ENCODE results near the gene KDM2A. TPM values are rescaled to one million over a fixed set of nuclear protein-coding genes. Genes with fewer than 3 reads are reported as not detected.
A peak's percentile ranks its signal among the peaks of the same experiment; 100 is the strongest.
"Not testable (repeated sequence)": the region's sequence is repeated elsewhere in the genome, so short reads cannot be mapped to it uniquely, and the experiment has no call there.

The KDM2A gene
- total RNA-seq, 2 donors from 2014 or later = 96.8 to 105 TPM

DNA sequence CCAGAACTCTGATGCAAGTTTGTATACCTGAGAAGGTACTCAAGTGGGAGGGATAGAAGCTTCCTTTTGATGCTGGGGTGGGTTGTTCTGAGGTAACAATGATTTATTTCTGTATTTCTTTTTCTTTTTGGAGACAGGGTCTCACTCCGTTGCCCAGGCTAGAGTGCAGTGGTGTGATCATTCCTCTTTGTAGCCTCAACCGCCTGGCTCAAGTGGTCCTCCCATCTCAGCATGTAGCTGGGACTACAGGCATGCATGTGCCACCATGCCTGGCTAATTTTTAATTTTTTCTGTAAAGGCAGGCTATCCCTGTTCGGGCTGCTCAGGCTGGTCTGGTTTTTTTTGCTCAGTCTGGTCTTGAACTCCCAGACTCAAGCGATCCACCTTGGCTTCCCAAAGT, 7.9 kb downstream of the KDM2A start:
- Mint-ChIP-seq H3K27me3 (no peaks in the 10 kb centered on the region), H3K4me1 (peaks cover 10% of the 10 kb centered on the region), H3K36me3 (ENCODE audit: low read depth) (peaks cover 95% of the 10 kb centered on the region), H3K9me3 (no peaks in the 10 kb centered on the region), H3K4me3 (no peak overlapping the region), H3K27ac (no peak overlapping the region)
- no peak for ATAC-seq (replicated peaks)

DNA sequence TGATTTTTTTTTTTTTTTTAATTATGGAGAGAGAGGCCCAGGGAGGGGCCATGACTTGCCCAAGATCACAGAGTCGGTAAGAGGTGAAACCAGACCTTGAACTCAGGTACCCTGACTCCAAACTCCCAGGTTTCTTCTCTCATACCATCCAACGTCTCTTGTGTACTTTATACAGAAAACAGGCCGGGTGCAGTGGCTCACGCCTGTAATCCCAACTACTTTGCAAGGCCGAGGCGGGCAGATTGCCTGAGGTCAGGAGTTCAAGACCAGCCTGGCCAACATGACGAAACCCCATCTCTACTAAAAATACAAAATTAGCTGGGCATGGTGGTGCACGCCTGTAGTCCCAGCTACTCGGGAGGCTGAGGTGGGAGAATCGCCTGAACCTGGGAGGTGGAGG, 11.8 kb downstream of the KDM2A start:
- H3K36me3 Mint-ChIP-seq (ENCODE audit: low read depth) = peaks cover 96% of the 10 kb centered on the region
- H3K4me1 Mint-ChIP-seq = peaks cover 13% of the 10 kb centered on the region

DNA sequence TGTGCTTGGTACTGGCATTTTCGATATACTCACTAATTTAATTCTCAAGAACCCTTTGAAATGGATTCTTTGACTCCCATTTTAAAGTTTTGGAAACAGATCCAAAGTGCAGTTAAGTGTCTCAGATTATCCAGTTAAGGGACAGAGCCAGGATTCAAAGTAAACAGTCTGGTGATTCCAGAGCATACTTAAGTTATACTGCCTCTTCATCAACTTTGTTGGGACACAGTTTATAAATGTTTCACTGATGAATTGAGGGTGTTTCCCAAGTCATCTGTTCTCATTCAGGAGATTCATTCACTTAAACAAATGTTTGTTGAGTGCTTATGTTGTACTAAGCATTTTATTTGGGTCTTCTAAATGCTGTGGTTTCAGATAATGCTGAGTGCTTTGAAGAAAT, 17.1 kb downstream of the KDM2A start:
- Mint-ChIP-seq H3K4me1 (peaks cover 7% of the 10 kb centered on the region), H3K9me3 (no peaks in the 10 kb centered on the region), H3K27ac (no peak overlapping the region), H3K36me3 (ENCODE audit: low read depth) (peaks cover 99% of the 10 kb centered on the region), H3K4me3 (no peak overlapping the region), H3K27me3 (no peaks in the 10 kb centered on the region)
- ATAC-seq (replicated peaks) = no peak

More for the DNA sequence above, 11.8 kb downstream of the KDM2A start:
- H3K27me3 Mint-ChIP-seq; H3K27ac Mint-ChIP-seq; H3K9me3 Mint-ChIP-seq; ATAC-seq (replicated peaks); H3K4me3 Mint-ChIP-seq: not testable (repeated sequence)

DNA sequence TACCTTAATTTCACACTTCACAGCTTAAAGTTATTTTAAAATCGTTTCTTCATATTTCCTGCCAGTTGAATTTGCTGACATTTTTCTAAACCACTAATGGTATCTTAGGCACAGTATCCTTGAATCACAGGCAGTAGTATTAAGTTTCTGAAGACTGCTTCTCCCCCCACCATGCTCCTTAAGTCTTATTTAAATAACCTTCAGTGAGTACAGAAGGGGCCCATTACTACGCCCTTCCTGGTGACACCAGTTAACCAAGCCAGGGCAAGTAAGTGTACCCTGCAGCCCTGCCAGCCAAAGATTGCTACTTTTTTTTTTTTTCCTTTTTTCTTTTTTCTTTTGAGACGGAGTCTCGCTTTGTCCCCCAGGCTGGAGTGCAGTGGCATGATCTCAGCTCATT, 19.9 kb downstream of the KDM2A start:
- no peak overlapping the region for H3K27ac Mint-ChIP-seq
- peaks cover 93% of the 10 kb centered on the region for H3K36me3 Mint-ChIP-seq (ENCODE audit: low read depth)
- no peak for ATAC-seq (replicated peaks)
- H3K27me3 Mint-ChIP-seq = no peaks in the 10 kb centered on the region
- H3K4me3 Mint-ChIP-seq = no peak overlapping the region
- H3K4me1 Mint-ChIP-seq = peaks cover 7% of the 10 kb centered on the region
- H3K9me3 Mint-ChIP-seq = no peaks in the 10 kb centered on the region

DNA sequence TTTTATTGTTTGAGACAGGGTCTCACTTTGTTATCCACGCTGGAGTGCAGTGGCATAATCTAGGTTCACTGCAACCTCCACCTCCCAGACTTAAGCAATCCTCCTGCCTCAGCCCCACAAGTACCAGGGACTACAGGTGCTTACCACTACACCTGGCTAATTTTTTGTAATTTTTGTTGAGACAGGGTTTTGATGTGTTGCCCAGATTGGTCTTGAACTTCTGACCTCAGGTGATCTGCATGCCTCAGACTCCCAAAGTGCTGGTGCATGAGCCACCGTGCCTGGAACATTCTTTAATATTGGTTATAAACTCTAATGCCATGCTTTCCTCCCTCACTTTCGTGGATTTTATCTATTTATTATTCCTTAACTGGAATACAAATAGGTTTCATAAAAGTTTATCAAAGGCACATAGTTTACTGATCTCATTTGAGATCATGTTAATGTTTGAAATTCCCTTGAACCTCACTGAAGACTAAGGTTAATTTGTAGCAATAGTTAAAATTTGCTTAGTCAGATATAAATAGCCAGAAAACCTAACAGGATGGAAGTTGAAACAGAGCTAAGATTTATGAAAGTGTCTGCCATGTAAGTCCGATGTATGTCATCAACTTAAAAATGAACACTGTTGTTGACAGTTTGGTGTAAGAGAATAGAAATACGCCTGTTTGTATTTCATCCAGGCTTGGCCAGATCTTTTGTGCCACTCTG, 27.6 kb downstream of the KDM2A start:
- Mint-ChIP-seq H3K36me3 (ENCODE audit: low read depth) (peaks cover 82% of the 10 kb centered on the region), H3K27ac (no peak overlapping the region)
- ATAC-seq (replicated peaks) = no peak

DNA sequence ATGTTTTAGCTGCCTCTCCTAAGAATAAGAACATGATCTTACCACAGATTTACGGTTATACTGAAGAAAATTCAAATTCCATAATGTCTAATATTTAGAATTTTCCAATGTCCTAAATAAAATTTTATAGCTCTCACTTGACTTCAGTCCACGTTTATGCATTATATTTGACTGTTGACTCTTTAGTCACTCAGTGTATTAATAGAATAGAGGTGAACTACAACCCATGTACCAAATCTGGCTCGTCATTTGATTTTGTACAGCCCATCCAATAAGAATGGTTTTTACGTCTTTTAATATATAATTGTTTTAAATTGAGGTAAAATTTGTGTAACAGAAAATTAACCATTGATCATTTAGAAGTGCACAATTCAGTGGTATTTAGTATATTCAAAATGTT, 34.9 kb downstream of the KDM2A start:
- no peaks in the 10 kb centered on the region for H3K9me3 Mint-ChIP-seq
- H3K36me3 Mint-ChIP-seq (ENCODE audit: low read depth) = peaks cover 69% of the 10 kb centered on the region
- no peak for ATAC-seq (replicated peaks)
- peaks cover 9% of the 10 kb centered on the region for H3K4me1 Mint-ChIP-seq
- H3K27ac Mint-ChIP-seq = no peak overlapping the region
- no peaks in the 10 kb centered on the region for H3K27me3 Mint-ChIP-seq
- no peak overlapping the region for H3K4me3 Mint-ChIP-seq

More for the DNA sequence above, 27.6 kb downstream of the KDM2A start:
- Mint-ChIP-seq H3K4me1 (peaks cover 4% of the 10 kb centered on the region), H3K4me3 (no peak overlapping the region), H3K27me3 (no peaks in the 10 kb centered on the region), H3K9me3 (no peaks in the 10 kb centered on the region)

DNA sequence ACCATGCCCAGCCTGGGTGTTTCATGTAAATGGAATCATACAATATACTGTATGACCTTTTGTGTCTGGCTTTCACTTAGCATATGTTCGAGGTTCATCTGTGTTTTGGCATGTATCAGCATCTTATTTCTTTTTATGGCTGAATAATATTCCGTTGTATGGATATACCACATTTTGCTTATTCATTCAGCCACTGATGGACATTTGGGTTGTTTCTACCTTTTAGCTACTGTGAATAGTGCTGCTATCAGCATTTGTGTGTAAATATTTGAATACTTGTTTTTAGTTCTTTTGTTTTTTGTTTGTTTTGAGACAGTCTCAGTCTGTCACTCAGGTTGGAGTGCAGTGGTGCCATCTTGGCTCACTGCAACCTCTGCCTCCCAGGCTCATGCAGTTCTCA, 35.7 kb downstream of the KDM2A start:
- H3K4me1 Mint-ChIP-seq = peaks cover 9% of the 10 kb centered on the region
- no peaks in the 10 kb centered on the region for H3K27me3 Mint-ChIP-seq
- no peaks in the 10 kb centered on the region for H3K9me3 Mint-ChIP-seq
- ATAC-seq (replicated peaks) = no peak
- H3K4me3 Mint-ChIP-seq = no peak overlapping the region
- no peak overlapping the region for H3K27ac Mint-ChIP-seq
- H3K36me3 Mint-ChIP-seq (ENCODE audit: low read depth) = peaks cover 63% of the 10 kb centered on the region

DNA sequence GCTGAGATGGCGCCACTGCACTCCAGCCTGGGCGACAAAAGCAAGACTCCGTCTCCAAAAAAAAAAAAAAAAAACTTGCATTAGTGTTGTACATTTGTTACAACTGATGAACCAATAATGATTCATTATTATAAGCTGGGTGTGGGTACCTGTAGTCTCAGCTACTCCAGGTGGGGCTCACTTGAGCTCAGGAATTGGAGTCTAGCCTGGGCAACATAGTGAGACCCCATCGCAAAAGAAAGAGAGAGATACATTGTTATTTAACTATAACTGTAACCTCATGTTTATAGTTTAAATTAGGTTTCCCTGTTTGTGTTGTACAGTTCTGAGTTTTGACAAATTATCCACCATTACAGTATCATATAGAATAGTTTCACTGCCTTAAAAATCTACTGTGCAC, 38.6 kb downstream of the KDM2A start:
- peaks cover 37% of the 10 kb centered on the region for H3K36me3 Mint-ChIP-seq (ENCODE audit: low read depth)
- no peaks in the 10 kb centered on the region for H3K9me3 Mint-ChIP-seq
- no peak overlapping the region for H3K27ac Mint-ChIP-seq
- ATAC-seq (replicated peaks) = no peak
- H3K4me3 Mint-ChIP-seq = no peak overlapping the region
- no peaks in the 10 kb centered on the region for H3K27me3 Mint-ChIP-seq
- H3K4me1 Mint-ChIP-seq = peaks cover 12% of the 10 kb centered on the region

DNA sequence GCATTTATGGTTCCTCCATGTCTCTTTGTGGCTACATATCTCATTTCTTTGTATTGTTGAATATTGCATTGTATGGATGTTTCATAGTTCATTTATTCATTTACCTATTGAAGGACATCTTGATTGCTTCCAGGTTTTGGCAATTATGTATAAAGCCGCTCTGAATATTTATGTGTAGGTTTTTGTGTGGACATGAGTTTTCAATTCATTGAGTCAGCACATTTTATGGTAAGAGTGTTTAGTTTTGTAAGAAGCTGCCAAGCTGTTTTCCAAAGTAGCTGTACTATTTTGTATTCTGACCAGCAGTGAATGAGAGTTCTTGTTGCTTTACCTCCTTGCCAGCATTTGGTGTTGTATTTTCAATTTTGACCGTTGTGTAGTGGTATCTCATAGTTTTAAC, 39.2 kb downstream of the KDM2A start:
- H3K4me1 Mint-ChIP-seq = peaks cover 16% of the 10 kb centered on the region
- no peaks in the 10 kb centered on the region for H3K9me3 Mint-ChIP-seq
- no peak for ATAC-seq (replicated peaks)
- H3K36me3 Mint-ChIP-seq (ENCODE audit: low read depth) = peaks cover 35% of the 10 kb centered on the region
- H3K4me3 Mint-ChIP-seq = no peak overlapping the region
- no peaks in the 10 kb centered on the region for H3K27me3 Mint-ChIP-seq
- H3K27ac Mint-ChIP-seq = no peak overlapping the region

DNA sequence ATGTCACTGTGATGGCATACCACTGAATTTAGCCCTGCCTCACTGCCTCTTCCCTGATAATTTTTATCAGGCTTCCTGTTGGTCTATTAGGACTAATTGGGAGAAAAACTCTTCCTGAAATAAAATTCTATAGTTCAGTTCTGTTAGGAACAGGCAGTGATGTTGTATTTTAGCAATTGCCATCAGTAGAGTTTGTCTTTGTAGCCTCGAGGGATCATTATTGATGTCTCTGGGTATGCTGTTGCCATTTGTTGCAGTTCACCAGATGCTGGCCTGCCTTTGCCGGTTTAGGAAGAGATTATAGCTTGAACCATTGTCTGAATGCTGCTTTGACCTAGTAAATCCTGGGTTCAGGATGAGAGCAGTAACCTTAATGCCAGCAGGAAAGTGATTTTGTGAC, 41.0 kb downstream of the KDM2A start:
- H3K27ac Mint-ChIP-seq = no peak overlapping the region
- H3K4me1 Mint-ChIP-seq = peaks cover 16% of the 10 kb centered on the region
- no peak overlapping the region for H3K4me3 Mint-ChIP-seq
- H3K9me3 Mint-ChIP-seq = no peaks in the 10 kb centered on the region
- H3K27me3 Mint-ChIP-seq = no peaks in the 10 kb centered on the region
- no peak for ATAC-seq (replicated peaks)
- peaks cover 35% of the 10 kb centered on the region for H3K36me3 Mint-ChIP-seq (ENCODE audit: low read depth)

DNA sequence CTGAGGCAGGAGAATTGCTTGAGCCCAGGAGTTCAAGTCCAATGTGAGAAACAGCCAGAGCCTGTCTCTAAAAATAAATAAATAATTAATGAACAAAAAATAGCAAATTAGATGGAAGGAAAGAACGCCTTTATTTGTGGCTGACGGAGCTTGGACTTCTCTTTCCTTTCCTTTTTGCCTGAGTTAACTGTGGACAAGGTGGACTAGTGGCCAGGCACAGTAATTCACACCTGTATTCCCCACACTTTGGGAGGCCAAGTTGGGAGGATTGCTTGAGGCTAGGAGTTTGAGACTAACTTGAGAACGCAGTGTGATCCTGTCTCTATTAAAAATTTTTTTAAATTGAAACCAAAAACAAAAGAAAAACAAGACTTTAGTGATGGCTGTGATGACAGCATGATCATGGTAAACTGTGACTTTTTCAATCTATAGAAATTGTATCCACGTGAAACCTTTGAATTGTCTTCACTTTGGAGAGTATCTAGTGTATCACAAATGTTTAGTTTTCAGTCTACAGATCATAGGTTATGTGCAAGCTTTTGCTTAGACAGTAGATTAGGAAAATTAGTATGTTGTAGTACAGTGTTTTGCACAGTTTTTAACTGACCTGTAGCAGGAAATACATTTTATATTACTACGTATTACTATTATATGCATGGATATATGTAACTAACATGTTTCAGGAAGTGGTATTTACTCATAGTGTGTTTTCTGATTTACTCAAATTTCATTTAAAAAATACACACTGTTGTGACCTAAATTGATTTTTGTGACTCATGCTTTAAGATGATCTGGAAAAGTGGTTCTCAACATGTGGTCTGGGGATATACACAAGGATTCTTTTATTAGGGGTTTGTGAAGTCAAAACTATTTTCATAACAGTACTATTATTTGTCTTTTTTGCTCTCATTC, 42.1 kb downstream of the KDM2A start:
- Mint-ChIP-seq H3K36me3 (ENCODE audit: low read depth) (peaks cover 36% of the 10 kb centered on the region), H3K4me3 (peak overlapping the region; percentile 30), H3K27ac (peak overlapping the region; percentile 28), H3K4me1 (peaks cover 16% of the 10 kb centered on the region), H3K9me3 (no peaks in the 10 kb centered on the region), H3K27me3 (no peaks in the 10 kb centered on the region)
- peak; percentile 91 for ATAC-seq (replicated peaks)

DNA sequence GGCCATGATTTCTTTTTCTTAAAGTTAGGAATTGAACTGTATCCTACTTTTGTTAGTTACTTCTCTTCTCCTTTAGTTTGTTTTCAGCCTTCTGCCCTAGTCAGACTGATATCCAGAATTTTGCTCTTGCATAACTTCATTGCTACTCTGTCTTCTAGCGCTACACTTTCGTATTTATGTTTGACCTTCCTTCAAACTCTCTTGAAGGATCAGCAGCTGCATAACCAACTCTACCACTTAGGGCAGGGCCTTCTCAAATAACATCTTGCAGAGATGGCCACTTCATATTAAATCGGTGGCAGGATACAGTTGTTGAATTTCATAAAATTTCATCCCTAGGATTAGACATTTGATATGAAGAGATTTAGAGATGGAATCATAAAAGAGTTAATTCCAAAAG, 43.9 kb downstream of the KDM2A start:
- peaks cover 19% of the 10 kb centered on the region for H3K4me1 Mint-ChIP-seq
- no peak overlapping the region for H3K27ac Mint-ChIP-seq
- H3K27me3 Mint-ChIP-seq = no peaks in the 10 kb centered on the region
- peaks cover 30% of the 10 kb centered on the region for H3K36me3 Mint-ChIP-seq (ENCODE audit: low read depth)
- H3K9me3 Mint-ChIP-seq = no peaks in the 10 kb centered on the region
- H3K4me3 Mint-ChIP-seq = no peak overlapping the region
- ATAC-seq (replicated peaks) = no peak

DNA sequence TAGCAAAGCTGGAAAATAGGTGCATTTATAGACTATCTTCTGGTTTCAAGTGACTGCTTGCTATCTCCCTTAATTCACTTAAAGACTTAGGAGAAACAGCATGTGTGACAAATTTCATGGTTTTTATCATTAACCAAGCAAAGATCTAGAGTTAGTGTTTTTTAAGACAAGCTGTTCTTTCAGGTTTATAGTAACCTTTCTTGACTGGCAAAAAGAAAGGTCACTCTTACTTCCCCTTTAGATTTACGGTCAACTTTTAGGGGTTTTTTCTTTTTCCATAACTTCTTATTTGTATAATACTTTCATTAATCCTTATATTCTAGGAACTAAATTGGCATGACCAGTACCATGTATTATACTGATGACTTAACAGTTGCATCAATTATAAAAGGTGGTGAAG, 46.6 kb downstream of the KDM2A start:
- ATAC-seq (replicated peaks) = no peak
- peaks cover 28% of the 10 kb centered on the region for H3K36me3 Mint-ChIP-seq (ENCODE audit: low read depth)
- H3K4me1 Mint-ChIP-seq = peaks cover 12% of the 10 kb centered on the region
- no peak overlapping the region for H3K4me3 Mint-ChIP-seq
- no peak overlapping the region for H3K27ac Mint-ChIP-seq
- H3K27me3 Mint-ChIP-seq = no peaks in the 10 kb centered on the region
- H3K9me3 Mint-ChIP-seq = no peaks in the 10 kb centered on the region

DNA sequence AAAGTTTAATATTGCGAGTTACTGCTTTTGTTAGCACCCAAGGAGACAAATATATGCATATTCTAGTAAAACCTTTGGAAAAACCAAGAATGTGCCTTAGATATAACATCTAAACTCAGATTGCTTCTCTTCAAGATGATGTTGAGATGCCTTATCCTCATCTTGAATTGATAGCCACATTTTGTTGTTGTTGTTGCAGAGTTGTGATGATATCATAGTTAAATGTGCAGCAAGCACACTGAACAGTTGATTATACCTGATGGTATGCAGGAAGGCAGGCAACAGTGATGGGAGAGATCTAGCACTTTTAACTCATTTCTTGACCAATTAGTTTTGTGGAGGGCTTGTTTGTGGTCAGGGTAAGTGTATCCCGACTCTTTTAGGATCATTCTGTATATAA, 48.0 kb downstream of the KDM2A start:
- H3K27ac Mint-ChIP-seq = no peak overlapping the region
- peaks cover 43% of the 10 kb centered on the region for H3K36me3 Mint-ChIP-seq (ENCODE audit: low read depth)
- no peak for ATAC-seq (replicated peaks)
- H3K4me1 Mint-ChIP-seq = peaks cover 17% of the 10 kb centered on the region
- H3K9me3 Mint-ChIP-seq = no peaks in the 10 kb centered on the region
- no peak overlapping the region for H3K4me3 Mint-ChIP-seq
- H3K27me3 Mint-ChIP-seq = no peaks in the 10 kb centered on the region

DNA sequence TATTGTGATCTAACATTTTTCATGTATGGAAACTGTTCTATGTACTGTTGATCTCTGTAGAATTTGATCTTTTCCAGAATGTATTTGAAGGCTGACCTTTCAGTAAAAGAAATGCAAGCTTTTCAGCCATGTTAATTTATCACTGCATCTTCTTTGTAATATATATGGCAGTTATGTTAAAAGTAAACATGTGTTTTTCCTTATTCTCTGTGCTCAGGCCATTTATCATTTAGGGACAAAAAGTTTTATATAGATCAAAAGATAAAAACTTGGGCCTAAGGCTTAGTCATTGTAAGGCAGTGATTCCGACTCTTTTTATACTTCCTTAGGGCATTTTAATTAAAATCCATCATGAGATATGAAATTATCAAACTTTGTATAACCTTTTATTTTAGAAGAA, 48.7 kb downstream of the KDM2A start:
- Mint-ChIP-seq H3K4me1 (peaks cover 17% of the 10 kb centered on the region), H3K27me3 (no peaks in the 10 kb centered on the region), H3K27ac (no peak overlapping the region), H3K4me3 (no peak overlapping the region), H3K9me3 (no peaks in the 10 kb centered on the region), H3K36me3 (ENCODE audit: low read depth) (peaks cover 49% of the 10 kb centered on the region)
- ATAC-seq (replicated peaks) = no peak
